GM21526 (cell line): ENCODE data around the gene DNAH5.

ENCODE experiments used
- ATAC-seq: cut with Tn5 transposase; IDR thresholded peaks from one replicate; pipeline ENCODE4 v1.9.1; 2021; ENCODE audit warnings: moderate library complexity; ENCODE audit not compliant: unreplicated experiment, low FRiP score

Gene DNAH5

DNA sequence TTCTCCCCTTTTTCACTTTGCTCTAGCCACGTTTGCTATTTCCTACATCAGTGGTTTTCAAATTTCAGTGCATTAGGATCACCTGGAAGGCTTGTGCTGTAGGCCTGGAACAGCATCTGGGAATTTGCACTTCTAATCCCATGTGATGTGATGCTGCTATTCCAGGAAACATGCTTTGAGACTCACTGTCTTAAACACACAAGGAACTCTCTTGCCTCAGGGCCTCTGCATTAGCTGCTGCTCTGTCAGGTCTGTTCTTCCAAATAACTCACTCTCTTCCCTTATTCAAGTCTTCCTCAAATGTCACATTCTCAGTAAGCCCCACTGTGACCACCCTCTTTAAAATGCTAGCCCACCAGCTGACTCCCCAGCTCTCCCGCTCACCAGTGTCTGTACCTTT lies 204.0 kb downstream of the DNAH5 start:
- ATAC-seq, result no peak

DNA sequence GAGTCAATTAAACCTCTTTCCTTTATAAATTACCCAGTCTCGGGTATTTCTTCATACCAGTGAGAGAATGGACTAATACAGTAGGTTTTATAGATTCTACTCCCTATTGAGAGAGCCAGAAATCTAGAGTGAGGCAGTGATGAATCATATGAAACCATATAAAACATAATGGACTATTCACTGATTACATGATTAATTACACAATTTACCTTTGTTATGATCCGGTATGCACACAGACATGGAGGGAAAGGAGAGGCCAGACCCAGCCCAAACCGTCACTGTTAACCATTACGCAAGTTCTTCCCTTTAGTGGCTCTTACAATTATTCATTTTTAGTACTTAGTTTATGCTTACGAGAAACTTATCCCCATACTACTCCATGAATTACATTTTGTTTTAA lies 205.0 kb downstream of the DNAH5 start:
- ATAC-seq, result no peak

DNA sequence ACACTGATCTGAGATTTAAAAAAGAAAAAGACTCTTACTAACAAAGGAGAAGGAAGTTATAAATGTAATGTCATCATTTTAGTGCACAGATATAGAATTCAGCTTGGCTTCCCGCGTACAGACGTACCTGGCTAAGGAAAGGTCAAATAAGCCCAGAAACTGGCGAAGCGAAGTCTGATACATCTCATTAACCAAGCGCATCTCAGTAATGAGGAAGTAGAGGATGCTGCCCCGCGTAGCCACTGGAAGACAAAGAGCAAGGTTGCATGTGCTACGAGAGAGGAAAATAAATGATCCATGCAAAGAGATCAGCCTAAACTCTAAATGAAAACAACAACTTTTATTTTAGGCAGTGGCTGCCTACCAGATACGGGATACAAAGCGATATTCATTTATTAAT lies 208.8 kb downstream of the DNAH5 start:
- no peak for ATAC-seq

DNA sequence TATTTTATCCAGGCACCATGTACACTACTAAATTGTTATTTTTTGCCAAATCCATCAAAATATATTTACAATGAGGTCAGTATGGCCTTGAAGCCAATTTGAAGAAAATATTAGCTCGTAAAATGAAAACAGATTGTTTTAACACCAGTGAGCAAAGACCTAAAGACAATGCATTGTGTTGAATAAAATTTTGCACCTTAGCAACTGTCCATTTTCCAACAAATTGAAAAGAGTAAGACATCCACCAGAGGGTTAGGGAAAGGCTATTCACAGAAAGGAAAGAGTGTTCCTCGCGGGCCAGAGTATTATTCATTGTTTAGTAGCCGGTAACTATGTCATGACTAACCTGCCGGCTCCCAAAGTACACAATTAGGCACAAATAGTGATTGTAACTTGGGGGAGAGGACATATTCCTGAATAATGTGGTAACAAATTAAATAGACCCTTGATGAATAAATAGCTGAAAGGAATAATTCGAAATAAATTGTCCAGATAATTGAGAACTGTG lies 213.3 kb downstream of the DNAH5 start:
- ATAC-seq, result no peak

DNA sequence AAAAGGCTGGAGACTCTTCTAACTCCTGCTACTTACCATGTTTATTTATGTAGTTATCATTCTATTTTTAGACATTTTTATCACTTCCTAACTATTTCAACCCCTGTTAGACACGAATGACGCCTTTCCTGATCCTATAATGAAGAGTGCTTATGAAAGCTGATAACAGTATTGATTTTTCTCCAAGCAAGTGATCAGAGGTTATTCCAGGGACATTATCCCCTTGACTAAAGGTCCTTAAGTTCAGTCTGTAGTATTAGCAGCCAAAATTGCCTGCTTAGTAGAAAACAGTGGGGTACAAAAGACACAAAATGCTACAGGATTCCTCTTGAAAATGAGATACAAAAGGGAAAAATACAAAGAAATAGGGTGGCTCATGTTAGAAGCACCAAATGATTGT lies 235.6 kb downstream of the DNAH5 start:
- no peak for ATAC-seq

DNA sequence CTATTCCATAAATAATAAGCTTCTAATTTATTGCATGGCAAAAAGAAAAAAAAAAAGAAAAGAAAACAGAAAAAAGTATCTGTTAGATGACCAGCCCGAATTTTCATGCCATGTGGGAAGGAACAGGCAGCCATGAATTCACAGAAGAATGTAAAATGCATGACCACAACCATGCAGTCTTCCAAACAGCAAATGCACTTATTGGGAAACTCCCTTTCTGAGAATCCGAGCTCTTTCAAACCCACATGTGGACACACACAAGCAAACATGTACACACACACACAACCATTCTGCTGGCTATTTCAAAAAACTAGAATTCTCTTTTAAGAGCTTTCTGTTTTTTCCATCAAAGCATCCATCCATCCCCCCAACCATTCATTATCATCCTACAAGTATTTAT lies 236.1 kb downstream of the DNAH5 start:
- no peak for ATAC-seq

DNA sequence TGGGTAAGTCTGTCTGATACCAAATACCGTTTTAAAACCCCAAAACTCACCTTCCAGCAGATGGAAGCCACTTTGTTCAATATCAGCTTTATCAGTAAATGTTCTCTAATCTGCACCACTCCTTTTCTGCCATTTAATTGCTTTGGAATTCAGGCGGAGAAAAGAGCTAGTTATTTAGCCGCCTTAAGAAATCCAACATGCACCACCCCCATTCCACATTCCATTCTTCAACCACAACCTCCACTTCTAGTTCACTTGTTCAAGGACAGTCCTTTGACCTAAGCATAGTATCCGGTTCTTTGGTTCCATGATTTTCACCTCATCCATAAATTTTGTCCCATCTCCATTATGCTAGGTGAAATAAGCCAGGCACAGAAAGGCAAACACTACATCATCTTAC lies 240.1 kb downstream of the DNAH5 start:
- no peak for ATAC-seq

DNA sequence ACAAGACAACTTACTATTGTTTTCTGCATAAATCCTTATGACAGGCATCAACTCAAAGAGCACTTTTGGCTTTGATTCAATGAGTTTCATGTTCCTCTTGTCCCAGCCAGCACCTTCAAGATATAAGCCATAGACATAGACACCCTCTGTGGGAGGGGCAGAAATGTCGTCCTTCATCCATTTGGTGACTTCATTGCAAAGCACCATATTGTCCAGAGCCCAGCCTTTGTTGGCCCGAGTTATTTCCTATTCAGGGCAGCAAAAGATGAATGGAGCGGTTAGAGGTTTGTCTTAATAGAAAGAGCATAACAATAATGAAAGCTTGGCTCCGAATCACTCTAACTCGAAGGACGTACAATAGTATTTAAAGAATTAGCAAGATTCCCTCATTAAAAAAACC lies 243.9 kb downstream of the DNAH5 start:
- ATAC-seq, result no peak

DNA sequence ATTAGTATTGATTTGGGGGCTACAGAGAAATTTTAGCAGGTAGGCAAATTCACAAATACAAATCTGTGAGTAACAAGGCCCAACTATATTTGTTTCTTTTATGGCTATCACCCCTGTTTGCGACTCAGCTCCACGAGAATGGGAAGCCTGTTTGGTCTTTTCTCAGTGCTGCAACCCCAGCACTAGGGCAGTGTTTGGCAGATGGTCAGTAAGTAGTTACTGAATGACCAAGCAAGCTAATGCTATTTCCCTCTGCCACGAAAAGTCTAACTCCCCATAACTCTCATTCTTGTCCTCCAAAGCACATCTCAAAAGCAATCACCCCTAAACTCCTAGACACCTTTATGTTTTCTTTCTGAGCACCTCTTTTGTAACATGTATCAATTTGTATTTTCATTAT lies 245.6 kb downstream of the DNAH5 start:
- ATAC-seq, result no peak

DNA sequence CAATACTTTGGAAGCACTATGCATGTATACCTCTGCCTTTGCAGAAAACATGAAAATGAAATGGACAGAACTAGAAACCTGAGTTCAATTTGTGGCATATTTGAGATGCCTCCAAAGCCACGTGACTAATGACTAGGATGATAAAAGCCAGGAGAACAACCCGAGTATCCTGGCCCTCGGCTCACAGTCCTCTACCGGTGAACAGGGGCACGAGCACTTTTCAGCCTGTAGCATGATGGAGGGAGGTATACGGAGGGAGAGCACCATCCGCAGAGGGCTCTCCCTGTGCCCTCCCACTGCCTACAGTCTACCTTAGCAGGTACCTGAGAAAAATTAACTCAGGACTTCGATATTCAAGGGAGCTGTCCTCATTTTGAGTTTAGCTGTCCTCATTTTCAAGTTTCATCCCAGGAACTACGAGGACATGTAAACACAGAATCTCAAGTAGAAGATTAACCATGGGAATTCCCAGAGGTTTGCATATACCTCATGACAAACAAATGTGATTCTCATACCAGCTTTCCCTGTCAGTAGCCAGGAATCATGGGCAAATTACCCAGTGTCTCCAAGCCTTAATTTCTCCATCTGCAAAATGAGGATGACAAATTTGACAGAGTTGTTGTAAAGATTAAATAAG lies 249.3 kb downstream of the DNAH5 start:
- no peak for ATAC-seq

DNA sequence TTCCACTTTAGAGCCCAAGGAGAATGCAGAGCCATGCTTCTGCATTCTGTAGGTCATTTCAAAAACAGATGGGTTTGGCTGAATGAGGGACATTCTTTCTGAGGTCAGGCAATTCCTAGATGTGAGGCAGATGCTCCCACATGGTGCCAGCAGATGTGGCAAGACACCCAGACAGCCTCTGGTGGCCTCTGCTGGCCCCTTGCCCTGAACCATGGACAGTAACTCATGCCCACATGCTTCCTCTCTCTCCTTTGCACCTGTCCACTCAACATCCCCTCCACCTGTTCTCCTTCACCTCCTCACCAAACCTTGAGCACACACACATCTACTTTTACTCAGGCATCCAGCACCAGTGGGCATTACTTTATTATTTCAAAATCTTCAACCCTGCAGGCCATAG lies 252.3 kb downstream of the DNAH5 start:
- no peak for ATAC-seq

DNA sequence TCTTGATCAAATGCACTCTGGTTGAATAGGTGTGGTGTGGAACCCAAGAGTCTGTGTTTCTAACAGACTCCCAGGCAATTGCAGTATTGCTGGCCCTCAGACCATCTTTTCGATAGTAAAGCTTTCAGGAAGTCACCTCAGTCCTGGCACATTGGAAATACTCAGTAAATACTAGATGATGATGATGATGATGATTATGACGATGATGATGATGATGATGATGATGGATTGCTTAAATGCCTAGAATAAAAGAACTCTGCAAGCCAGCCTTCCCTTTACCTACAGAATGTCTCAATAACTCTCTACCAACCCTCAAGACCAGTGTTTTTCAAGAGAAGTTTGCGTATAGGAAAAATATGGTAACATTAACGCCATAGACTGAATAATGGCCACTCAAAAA lies 268.0 kb downstream of the DNAH5 start:
- ATAC-seq, result no peak

DNA sequence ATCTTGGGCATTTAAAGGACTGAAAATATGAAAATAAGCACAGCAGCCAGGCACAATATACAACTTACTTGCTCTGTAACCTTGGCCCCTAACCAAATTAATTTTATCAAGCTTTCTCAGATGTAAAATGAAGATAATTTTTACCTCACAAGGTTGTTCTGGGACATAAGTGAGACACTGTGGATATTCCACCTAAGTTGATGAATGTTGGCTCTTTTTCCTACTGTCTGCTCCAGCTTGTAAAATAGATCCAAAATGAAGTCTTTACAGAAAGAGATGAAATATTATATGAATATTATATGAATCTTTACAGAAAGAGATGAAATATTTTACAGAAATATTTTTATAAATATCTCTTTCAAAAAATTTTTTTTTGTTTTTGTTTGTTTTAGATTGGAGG lies 270.1 kb downstream of the DNAH5 start:
- no peak for ATAC-seq

DNA sequence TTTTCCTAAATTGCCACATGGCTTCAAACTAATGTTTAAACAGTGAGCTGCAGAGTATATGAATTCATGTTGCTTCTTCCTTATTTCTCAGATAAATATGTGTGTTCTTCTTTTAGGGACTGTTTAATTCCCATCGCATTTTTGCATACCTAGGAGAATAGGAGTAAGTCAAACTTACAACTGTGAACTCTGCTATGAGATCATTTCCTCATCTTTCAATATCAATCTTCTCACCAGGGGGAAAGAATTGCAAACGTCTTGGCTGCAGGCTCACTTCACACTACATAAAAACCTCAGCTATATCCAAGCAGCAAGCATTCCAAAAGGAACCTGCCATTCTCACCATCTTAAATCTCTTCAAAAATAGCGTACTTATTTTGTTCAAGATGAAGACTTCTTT lies 271.0 kb downstream of the DNAH5 start:
- no peak for ATAC-seq

DNA sequence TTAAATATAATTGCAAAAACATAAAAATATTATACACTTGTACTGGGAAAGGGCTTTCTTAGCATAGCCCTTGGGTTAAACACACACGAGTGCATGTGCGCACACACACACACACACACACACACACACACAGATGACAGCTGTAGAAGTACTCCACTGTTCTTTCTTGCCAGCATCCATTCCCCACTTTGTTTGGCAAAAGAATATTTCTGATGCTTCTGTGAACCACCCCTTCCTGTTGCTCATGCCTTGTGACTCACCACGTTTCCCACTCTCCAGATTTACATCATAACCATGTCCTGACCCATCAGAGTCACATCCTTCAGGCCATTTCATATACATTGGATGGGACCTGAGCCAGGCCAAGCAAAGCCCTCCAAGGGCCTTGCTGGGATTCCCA lies 280.1 kb downstream of the DNAH5 start:
- no peak for ATAC-seq

DNA sequence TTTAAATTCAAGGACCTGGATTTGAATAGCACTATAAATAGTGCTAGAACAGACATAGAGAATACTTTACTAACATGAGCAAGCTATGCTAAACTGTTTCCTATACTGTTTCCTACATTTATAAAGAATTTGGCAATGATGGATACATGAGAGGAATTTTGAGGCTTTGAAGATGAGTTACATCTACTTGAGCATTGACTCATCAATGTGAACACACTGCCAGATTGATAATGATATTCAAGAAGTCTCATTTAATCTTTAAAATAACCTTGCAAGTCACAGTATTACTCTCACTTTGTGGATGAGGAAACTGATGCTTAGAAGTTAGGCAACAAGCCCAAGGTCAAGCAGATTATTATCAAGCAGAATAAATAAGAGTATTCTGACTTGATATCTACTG lies 281.9 kb downstream of the DNAH5 start:
- ATAC-seq, result no peak

DNA sequence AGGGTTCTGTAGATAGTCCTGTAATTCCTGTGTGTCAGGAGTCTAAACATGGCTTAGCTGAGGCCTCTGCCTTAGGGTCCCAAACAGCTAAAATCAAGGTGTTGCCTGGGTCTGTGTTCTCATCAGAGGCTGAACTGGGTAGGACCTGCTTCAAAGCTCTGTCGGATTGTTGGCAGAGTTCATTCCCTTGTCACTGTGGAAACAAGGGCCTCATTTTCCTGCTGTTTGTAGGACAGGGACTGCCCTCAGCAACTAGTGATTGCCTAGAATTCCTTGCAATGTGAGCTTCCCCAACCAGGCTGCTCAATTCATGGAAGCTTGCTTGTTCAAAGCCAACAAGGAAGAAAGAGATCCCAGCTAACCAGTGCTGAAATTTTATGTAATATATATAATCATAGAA lies 283.2 kb downstream of the DNAH5 start:
- ATAC-seq, result no peak

DNA sequence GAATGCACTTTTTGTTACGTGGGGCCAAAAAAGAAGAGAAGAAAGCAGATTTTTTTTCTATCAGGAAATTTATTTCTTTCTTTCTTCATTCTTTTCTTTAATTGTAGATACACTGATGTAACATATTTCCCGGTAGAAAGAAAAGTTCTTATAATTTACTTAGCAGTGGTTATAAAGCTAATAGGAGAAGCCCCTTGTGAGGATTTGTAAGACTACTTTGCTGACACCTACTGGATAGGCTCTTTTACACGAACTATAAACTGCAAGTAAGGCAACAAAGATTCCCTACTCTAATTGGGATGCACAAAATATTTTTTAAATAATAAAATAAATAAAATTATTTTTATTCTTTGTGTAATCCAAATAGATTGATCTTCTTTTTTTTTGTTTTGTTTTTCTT lies 284.4 kb downstream of the DNAH5 start:
- ATAC-seq, result no peak

DNA sequence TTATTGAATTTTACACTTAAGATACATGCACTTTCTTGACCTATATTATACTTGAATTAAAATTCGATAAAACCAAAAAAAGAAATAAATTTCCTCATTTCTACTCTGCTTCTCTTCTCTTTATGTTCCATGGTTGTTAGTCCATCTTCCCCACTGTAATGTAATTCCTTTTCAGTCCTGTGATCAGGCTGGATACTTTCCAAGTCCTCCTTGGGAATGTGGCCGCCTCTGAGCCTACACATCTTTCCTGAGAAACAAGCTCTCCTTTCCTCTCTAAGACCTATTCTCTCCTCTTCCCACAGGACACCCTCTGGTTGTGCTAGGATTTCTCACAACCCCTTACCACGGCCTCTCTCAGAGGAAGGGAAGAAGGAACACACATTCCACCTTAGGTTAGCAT lies 285.1 kb downstream of the DNAH5 start:
- ATAC-seq, result no peak

DNA sequence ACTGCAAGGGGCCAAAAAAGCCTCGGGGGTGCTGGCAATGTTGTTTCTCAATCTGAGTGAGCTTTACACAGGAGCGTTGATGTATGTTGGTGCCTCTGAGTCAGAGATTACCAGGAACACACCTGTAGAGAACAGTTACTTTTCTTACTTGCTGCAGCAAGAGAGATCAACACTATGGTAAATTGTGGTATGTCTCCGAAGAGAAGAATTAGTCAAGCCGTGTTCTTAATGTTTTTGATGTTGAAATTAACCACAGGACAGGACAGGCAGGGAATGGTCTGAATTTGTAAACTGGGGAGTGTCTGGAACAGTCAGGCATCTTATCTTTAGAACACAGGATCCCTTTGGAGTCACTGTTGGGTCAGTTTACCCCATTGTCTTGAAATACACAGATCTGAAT lies 285.7 kb downstream of the DNAH5 start:
- ATAC-seq, result no peak

DNA sequence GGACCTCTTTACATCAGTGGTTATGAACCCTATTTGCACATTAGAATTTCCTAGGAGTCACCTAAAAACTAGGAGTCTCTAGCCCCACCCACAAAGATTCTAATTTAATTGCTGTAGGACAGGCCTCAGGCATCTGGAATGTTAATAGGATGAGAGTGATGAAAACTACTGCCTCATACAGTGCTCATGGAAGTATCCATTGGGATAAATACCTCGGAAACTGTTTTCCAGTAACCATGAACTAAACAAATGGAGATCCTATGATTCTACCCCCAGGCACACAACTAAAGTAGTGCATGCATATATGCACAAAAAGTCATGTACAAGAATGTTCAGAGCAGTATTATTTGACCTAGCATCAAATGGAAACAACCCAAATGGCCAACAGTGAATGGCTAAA lies 286.3 kb downstream of the DNAH5 start:
- ATAC-seq, result no peak

DNA sequence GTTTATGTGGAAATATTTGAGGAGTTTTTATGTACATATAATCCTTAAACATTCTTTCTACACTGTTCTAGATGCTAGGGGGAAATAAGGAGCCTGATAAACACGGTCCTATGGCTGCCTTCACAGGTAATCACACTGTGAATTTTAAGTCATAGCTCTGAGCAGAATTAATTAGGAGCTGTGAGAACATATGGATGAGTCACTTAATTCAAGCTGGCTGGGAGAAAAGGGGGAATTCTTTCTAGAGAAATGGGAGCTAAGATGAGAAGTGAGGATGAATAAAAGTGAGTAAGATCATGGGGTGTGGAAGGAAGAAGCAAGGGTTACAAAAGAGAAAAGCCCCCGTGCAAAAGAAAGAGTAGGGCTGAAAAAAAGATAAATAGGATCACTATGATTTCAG lies 290.8 kb downstream of the DNAH5 start:
- no peak for ATAC-seq

DNA sequence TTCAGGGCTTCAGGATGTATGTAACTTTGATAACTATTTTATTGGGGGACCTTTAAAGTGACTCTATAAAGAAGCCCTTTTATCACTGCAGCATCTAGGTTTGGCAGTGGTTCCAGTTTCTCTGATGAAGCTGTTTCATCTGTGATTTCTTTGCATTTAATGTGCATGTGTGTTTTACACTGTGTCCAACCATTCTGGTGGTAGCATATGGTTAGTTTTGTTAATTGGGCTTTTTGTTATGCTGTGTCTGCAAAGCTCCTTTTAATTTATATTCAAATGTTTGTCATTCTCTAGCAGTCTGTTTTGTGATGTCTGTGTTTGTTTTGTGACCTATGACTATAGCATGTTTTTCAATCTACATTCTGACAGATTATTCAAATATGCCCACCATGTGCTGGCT lies 294.8 kb downstream of the DNAH5 start:
- no peak for ATAC-seq
